HepG2 (cell line): ENCODE results near the gene FHL1. TPM values are rescaled to one million over a fixed set of nuclear protein-coding genes. Genes with fewer than 3 reads are reported as not detected.
A peak's percentile ranks its signal among the peaks of the same experiment; 100 is the strongest.

ENCODE experiments used
- ATAC-seq: fragments of 200-7000 bp; cut with Tn5 transposase; 3 replicates; pipeline ENCODE4 v1.9.1; 2020; ENCODE audit warnings: mild to moderate bottlenecking, moderate library complexity
- BruUV-seq: library from RNA; stranded (reverse); fragments of 400-500 nt; replicated peaks from 2 replicates; lab custom pipeline; 2021; lab: Mats Ljungman, UMichigan
- CTCF ChIA-PET: fragments of 300-600 bp; formaldehyde crosslinking; extraction: SDS; loops from one replicate; lab custom pipeline; 2021; ENCODE audit warnings: low total read pairs, inconsistent platforms, low intra/inter-chr PET ratio; lab: Yijun Ruan, JAX
- POLR2A ChIA-PET: fragments of 350-600 bp; sonication (Branson Sonifier 250); formaldehyde crosslinking; loops from one replicate; lab custom pipeline; 2020; ENCODE audit warnings: antibody characterized with exemption, inconsistent platforms; lab: Yijun Ruan, JAX
- DNase-seq: peaks from one replicate; pipeline ENCODE4 v3.0.0-alpha.2; 2015; ENCODE audit warnings: low spot score
- FAIRE-seq: peaks from 3 replicates; lab custom pipeline; 2011; peaks lifted over from hg19 to GRCh38; lab: Jason Lieb, UNC
- H2AFZ ChIP-seq: one replicate; pipeline ENCODE4 v1.6.1; 2011; ENCODE audit warnings: low read length, inconsistent platforms
- H3K27ac ChIP-seq: fragments of 300-600 bp; 3 replicates; pipeline ENCODE4 v1.8.0; 2011; ENCODE audit warnings: mixed run types, mild to moderate bottlenecking, mixed read lengths, low read length, inconsistent platforms; ENCODE audit not compliant: insufficient read depth; ENCODE audit errors: extremely low read length
- H3K27me3 ChIP-seq, 2 experiments: fragments of 200-600 bp in 1 of 2; 2 replicates in 1 of 2; 3 replicates in 1 of 2; pipeline versions ENCODE4 v1.6.0 to v1.8.0; 2011; ENCODE audit warnings: low read length in 2 of 2, mild to moderate bottlenecking in 2 of 2, moderate library complexity in 2 of 2, inconsistent platforms in 1 of 2; ENCODE audit not compliant: insufficient read depth in 2 of 2, control insufficient read depth in 1 of 2
- H3K36me3 ChIP-seq, 2 experiments: fragments of 200-600 bp in 1 of 2; replicated peaks in 1 of 2; 2 replicates in 1 of 2; 3 replicates in 1 of 2; pipeline versions ENCODE4 v1.5.1 to v1.8.0; 2011; ENCODE audit warnings: low read length in 2 of 2, inconsistent platforms in 1 of 2; ENCODE audit not compliant: insufficient read depth in 2 of 2, control insufficient read depth in 1 of 2
- H3K4me1 ChIP-seq: 2 replicates; pipeline ENCODE4 v1.5.1; 2012; ENCODE audit warnings: low read length, inconsistent platforms; ENCODE audit not compliant: insufficient read depth
- H3K4me2 ChIP-seq: 2 replicates; pipeline ENCODE4 v1.6.0; 2011; ENCODE audit warnings: low read depth, low read length, inconsistent platforms
- H3K4me3 ChIP-seq, 3 experiments: fragments of 200-600 bp in 1 of 3; sonication (generic), shearing (Covaris generic) in 1 of 3; replicated peaks in 1 of 3; 2 replicates each; pipeline ENCODE4 v1.5.1; 2011 to 2016; ENCODE audit warnings: low read length in 3 of 3, inconsistent platforms in 2 of 3, low read depth in 2 of 3, mild to moderate bottlenecking in 2 of 3, control low read depth in 1 of 3, mixed read lengths in 1 of 3; ENCODE audit not compliant: insufficient read depth in 1 of 3
- H3K79me2 ChIP-seq: one replicate; pipeline ENCODE4 v1.6.1; 2011; ENCODE audit warnings: low read length, inconsistent platforms; ENCODE audit not compliant: insufficient read depth
- H3K9ac ChIP-seq: 2 replicates; pipeline ENCODE4 v1.6.0; 2011; ENCODE audit warnings: mild to moderate bottlenecking, low read depth, low read length, inconsistent platforms; ENCODE audit not compliant: insufficient read depth
- H3K9me3 ChIP-seq: 2 replicates; pipeline ENCODE4 v1.5.1; 2012; ENCODE audit warnings: mild to moderate bottlenecking, low read length
- H4K20me1 ChIP-seq: 2 replicates; pipeline ENCODE4 v1.6.0; 2011; ENCODE audit warnings: inconsistent platforms, mild to moderate bottlenecking, low read length, moderate library complexity; ENCODE audit not compliant: insufficient read depth
- ATF5 ChIP-seq: sonication (generic); formaldehyde crosslinking; IDR thresholded peaks from 2 replicates; pipeline ENCODE4 v1.4.0; 2020; ENCODE audit warnings: mild to moderate bottlenecking, low read depth, missing genetic modification reagents
- ATF7 ChIP-seq, 2 experiments: fragments of 450-650 bp in 1 of 2; sonication (generic) in 1 of 2; formaldehyde crosslinking in 1 of 2; IDR thresholded peaks; 2 replicates each; pipeline versions ENCODE4 v1.4.0 to v1.6.1; 2016 to 2020; ENCODE audit warnings: antibody characterized with exemption in 1 of 2, mild to moderate bottlenecking in 1 of 2, missing genetic modification reagents in 1 of 2
- CBX5 ChIP-seq: sonication (generic); formaldehyde crosslinking; IDR thresholded peaks from 2 replicates; pipeline ENCODE4 v1.4.0; 2020; ENCODE audit warnings: missing genetic modification reagents, borderline replicate concordance
- E2F5 ChIP-seq: sonication (generic); formaldehyde crosslinking; conservative IDR thresholded peaks from 2 replicates; pipeline ENCODE4 v1.4.0; 2020; ENCODE audit warnings: missing genetic modification reagents
- NCOA1 ChIP-seq: sonication (generic); formaldehyde crosslinking; IDR thresholded peaks from 2 replicates; pipeline ENCODE4 v1.9.0; 2021; ENCODE audit warnings: missing genetic modification reagents
- PHF20 ChIP-seq: sonication (generic); formaldehyde crosslinking; IDR thresholded peaks from 2 replicates; pipeline ENCODE4 v1.5.0; 2020; ENCODE audit warnings: mild to moderate bottlenecking, missing genetic modification reagents
- PPARG ChIP-seq: conservative IDR thresholded peaks from 2 replicates; pipeline ENCODE4 v1.6.1; 2016; ENCODE audit warnings: missing biosample characterization, missing genetic modification reagents
- SP4 ChIP-seq: sonication (generic); formaldehyde crosslinking; IDR thresholded peaks from 2 replicates; pipeline ENCODE4 v1.8.1; 2023; ENCODE audit warnings: mild to moderate bottlenecking, missing genetic modification reagents
- TFDP1 ChIP-seq: IDR thresholded peaks from 2 replicates; pipeline ENCODE4 v1.6.1; 2016; ENCODE audit warnings: missing compliant biosample characterization, missing genetic modification reagents, borderline replicate concordance
- ZNF12 ChIP-seq: sonication (generic); formaldehyde crosslinking; IDR thresholded peaks from 2 replicates; pipeline ENCODE4 v1.5.0; 2020; ENCODE audit warnings: missing genetic modification reagents
- WGBS: methylation state at CpG from one replicate; pipeline ENCODE4 v1.1.6; 2017; ENCODE audit warnings: low lambda C conversion rate; 5-methylcytosine and 5-hydroxymethylcytosine counted together
- in situ Hi-C: cut with HindIII; loops from 2 replicates; pipeline ENCODE4 v1.10.0; 2017; ENCODE audit warnings: low pct_unique_long_range_greater_than_20kb; ENCODE audit not compliant: extremely low pct_ligation_motif_present
- intact Hi-C: fragments of 100-400 bp; cut with micrococcal nuclease; formaldehyde crosslinking; loops from one replicate; pipeline ENCODE4 v1.10.0; 2022; ENCODE audit not compliant: unreplicated experiment
- polyA plus RNA-seq, 8 experiments: library from polyadenylated mRNA; depleted of rRNA in 3 of 8; stranded (reverse) in 7 of 8; unstranded in 1 of 8; fragments of >200 nt; fragmentation: Illumina TruSeq in 4 of 8; extraction: Trizol in 4 of 8; gene quantifications; 2 replicates each; pipeline versions ENCODE4 v1.2.1 to v1.2.3, GENCODE V29; 2011 to 2016; ENCODE audit warnings: low read depth in 4 of 8, missing spikeins in 1 of 8, mixed read lengths in 1 of 8; ENCODE audit not compliant: insufficient read depth in 1 of 8
- total RNA-seq, 5 experiments: library from RNA; depleted of rRNA; stranded (reverse); fragments of >200 nt; fragmentation: Illumina TruSeq; extraction: Trizol; gene quantifications; 2 replicates each; pipeline ENCODE4 v1.2.3, GENCODE V29; 2016; ENCODE audit warnings: low read depth in 1 of 5

The FHL1 gene
- total and polyA plus RNA-seq, 2 of the 13 experiments (the other 11 are each of a cell fraction or from before 2014, with no cell fraction given), result 0.33 TPM; not detected in 1

DNA sequence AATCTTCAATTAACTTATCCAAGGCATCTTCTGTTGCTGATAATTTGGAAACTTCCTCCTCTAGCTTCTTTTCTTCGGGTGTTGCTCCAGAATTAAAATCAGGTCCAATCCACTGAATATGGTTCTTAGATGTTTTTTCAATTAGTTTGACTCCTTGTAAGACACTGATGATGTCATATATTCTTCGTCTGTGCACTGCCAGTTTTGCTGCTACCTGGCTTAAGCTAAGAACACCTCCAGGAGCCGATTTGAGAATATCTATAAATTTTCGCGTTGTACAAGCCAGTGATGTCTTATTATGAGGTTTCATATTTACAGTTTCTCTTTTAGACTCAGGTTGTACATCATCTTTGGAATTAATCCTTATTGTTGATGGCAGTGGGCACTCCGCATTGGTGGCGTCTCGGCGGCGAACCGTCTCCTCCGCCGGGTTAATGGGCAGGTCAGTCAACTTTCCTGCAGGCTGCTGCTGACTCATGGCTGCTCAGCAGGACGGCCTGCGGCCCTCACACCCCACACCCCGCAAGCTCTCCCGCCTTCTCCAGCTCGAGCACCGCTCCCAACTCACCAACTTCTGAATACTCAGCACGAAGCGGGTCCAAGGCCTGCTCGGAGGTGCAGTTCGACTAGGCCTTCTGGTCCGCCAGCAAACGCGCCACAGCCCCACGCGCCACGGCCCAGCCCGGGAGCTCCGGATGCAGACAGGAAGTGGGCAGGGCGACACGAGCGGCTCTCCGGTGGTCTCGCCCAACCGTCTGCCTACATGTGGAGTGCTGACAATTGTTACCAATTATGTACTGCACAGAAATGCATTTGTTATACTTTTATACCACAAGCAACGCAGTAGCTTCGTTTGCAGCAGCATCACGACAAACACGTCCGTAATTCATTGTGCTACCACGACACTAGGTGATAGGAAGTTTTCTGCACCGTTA, 49.2 kb upstream of the FHL1 start:
- no peak for DNase-seq
- TF ChIP-seq CBX5 (CRISPR knock-in tag) (no peak), ATF7 (IDR thresholded peaks at IDR 0.05) (peak; percentile 51), ATF7 (CRISPR knock-in tag; IDR thresholded peaks at IDR 0.05) (no peak)
- no peaks in the 10 kb centered on the region for H3K27me3 ChIP-seq
- H3K36me3 ChIP-seq, result no peaks in the 10 kb centered on the region
- no peak for ATAC-seq
- CTCF ChIA-PET, result no interaction called here
- no peak overlapping the region for H2AFZ ChIP-seq
- H3K9me3 ChIP-seq, result no peaks in the 10 kb centered on the region
- H3K79me2 ChIP-seq, result no peaks in the 10 kb centered on the region
- FAIRE-seq, result no peak
- WGBS, result 71% methylated on average over 18 of the region's 44 CpGs
- intact Hi-C loops, result no loop called here
- no peak overlapping the region for H3K4me2 ChIP-seq
- in situ Hi-C loops, result no loop called here
- BruUV-seq, result no TSS peak
- no peaks in the 10 kb centered on the region for H3K4me1 ChIP-seq
- H3K9ac ChIP-seq, result no peak overlapping the region
- H3K27ac ChIP-seq, result no peak overlapping the region
- POLR2A ChIA-PET, result no interaction called here
- no peaks in the 10 kb centered on the region for H4K20me1 ChIP-seq
- H3K4me3 ChIP-seq, result no peak overlapping the region

DNA sequence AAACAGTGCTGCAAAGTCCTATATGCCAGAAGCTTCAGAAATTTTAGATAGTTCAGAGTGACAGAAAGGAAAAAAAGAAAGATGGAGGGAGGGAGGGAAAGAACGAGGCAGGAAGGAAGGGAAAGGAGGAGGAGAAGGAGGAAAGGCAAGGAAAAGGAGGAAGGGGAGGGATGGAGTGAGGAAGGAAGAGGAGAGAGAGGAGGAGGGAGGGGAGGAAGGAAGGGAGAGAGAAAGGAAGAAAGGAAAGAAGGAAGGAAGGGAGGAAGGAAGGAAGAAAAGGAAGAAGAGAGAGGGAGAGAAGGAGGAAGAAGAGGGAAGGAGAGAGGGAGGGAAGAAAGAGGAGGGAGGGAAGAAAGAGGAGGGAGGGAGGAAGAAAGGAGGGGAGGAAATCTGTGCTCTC, 42.4 kb upstream of the FHL1 start:
- in situ Hi-C loops, result no loop called here
- no peaks in the 10 kb centered on the region for H3K9me3 ChIP-seq
- no peak for TF ChIP-seq TFDP1 (CRISPR knock-in tag)
- TF ChIP-seq NCOA1 (CRISPR knock-in tag), result no peak
- TF ChIP-seq PPARG (CRISPR knock-in tag), result no peak
- no peak for TF ChIP-seq ATF5 (CRISPR knock-in tag)
- no peak for TF ChIP-seq E2F5 (CRISPR knock-in tag)
- no peak for TF ChIP-seq ZNF12 (CRISPR knock-in tag)
- no peak for TF ChIP-seq PHF20
- no peak for TF ChIP-seq SP4 (CRISPR knock-in tag)
- H3K9ac ChIP-seq, result no peak overlapping the region
- H4K20me1 ChIP-seq, result no peaks in the 10 kb centered on the region
- CTCF ChIA-PET, result no interaction called here
- intact Hi-C loops, result no loop called here
- DNase-seq (no peak), ATAC-seq (no peak), FAIRE-seq (no peak)
- H3K27me3 ChIP-seq, result no peaks in the 10 kb centered on the region
- POLR2A ChIA-PET, result no interaction called here
- no TSS peak for BruUV-seq
- H2AFZ ChIP-seq, result no peak overlapping the region
- WGBS, result 0% methylated on average over 1 of the region's 1 CpG
- no peak overlapping the region for H3K4me2 ChIP-seq
- H3K27ac ChIP-seq, result no peak overlapping the region
- H3K4me3 ChIP-seq, result no peak overlapping the region
- H3K36me3 ChIP-seq, result no peaks in the 10 kb centered on the region
- H3K79me2 ChIP-seq, result no peaks in the 10 kb centered on the region
- no peaks in the 10 kb centered on the region for H3K4me1 ChIP-seq
